Activated CD4-positive, CD25-positive, alpha-beta regulatory T cell treated with anti-CD3 and anti-CD28 coated beads, Interleukin-2, amount 50 U/mL, for 24 hours (primary cell): ENCODE results near the gene LRP1B.

ENCODE experiments used
- ATAC-seq, 2 donors: fragments of 150-1000 bp; cut with Tn5 transposase; one replicate each; pipeline ENCODE4 v1.10.0; 2021; ENCODE audit warnings: mild to moderate bottlenecking in 1 of 2, moderate library complexity in 1 of 2

LRP1B gene

DNA sequence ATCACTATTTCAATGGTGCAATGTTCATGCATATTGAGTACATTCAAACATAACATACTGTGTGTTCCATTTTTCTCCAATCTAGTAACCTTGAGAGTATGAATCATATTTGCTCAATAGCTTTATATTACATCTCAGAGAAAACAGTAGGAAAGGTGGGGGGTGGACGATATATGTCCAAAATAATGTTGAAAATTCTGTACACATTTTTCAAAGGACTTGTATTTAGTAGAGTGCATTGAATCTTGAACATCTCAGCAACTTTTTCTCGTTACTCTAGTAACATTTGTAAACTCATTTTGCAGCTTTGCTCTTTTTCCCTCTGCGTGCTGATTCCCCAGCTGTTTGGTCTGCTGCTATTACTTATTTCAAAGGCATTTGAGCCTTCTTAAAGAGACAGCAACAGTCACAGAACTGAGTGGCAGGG is 1487.0 kb downstream of the LRP1B start:
- no peak for ATAC-seq

- no peak for ATAC-seq
Observed at GRCh38 chr2:140641163-140641562, 1489.7 kb downstream of the LRP1B start.

GRCh38 chr2:140639628-140640027 is 1491.2 kb downstream of the LRP1B start:
- ATAC-seq: no peak

GRCh38 chr2:140630557-140630956 is 1500.3 kb downstream of the LRP1B start:
- ATAC-seq: no peak

DNA sequence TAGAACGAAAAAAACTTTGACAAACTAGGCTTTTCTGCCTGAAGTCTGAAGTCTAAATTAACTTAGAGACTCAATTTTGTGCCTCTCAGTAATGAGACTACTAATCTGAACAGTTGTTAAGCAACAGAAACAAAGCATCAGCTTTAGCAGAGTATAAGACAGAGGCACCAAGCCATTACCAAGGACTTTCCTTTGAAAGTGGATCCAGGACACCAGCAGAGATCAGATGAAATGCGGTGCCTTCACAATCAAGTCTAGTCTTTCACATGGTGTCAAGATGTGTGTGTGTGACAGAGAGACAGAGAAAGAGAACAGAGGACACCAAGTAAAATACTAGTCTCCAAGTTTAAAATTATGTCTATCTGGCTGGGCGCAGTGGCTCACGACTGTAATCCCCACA is 1502.9 kb downstream of the LRP1B start:
- ATAC-seq: no peak

GRCh38 chr2:140627136-140627535 is 1503.7 kb downstream of the LRP1B start:
- ATAC-seq: no peak

- no peak for ATAC-seq
Observed at GRCh38 chr2:140624200-140624599, 1506.6 kb downstream of the LRP1B start.

DNA sequence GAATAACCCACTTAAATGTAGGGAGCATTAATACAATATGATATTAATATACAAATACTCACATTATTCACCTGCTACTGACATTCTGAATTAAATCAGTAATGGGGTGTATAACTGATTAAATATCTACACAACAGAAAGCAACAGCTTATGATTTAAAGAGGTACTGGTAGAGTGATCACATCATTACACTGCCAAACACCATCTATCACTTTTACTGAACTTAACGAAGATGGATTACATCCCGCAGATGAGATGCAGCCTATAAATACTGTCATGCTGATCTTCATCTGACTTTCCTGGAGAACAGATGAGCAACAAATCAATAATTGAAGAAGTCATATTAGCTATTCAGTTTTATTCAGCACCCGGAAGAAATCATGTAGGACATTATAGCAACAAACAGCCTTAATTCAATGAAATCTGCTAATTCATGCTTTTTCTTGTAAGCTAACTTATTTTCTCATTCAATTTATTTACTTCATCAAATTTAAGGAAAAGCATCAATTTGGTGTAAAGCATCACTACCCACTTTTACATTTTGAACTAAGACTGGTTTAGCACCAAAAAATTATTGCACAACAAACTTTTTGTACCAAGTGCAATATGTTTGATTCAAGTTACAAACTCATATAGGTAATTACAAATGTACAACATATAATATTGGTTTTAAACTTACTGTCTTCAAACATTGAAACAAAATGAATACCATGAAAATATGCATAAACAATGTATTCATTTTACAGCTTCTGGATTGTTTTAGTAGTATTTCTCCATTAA is 1509.0 kb downstream of the LRP1B start:
- ATAC-seq: no peak

DNA sequence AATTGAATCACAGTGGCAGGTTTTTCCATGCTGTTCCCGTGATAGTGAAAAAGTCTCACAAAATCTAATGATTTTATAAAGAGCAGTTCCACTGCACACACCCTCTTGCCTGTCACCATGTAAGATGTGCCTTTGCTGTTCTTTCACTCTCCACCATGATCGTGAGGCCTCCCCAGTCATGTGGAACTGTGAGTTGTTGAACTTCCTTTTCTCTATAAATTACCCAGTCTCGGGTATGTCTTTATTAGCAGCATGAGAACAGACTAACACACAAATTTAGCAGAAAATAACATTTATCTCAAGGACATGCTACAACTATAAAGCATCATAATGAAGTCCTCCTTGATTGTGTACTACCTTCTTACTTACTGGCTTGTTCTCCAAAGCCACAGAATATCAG is 1526.0 kb downstream of the LRP1B start:
- ATAC-seq: no peak

- no peak for ATAC-seq
Observed at GRCh38 chr2:140604096-140604495, 1526.7 kb downstream of the LRP1B start.

DNA sequence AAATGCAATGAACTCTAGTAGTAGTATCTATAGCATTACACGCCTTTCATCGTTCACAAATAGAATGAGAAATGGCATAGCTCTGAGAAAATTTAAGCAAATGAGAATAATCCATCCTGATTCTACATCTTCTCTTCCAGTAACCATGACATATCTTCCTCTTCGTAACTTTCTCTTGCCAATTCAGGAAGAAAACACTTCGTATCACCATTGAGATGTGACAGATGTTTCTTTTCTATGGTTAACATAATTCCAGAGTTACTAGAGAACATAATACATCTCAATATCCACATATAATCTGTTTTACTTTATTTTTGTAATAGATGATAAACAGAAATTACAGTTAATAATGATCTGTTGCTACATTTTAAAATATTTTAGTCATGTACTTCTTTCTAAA is 1527.4 kb downstream of the LRP1B start:
- ATAC-seq: no peak

- no peak for ATAC-seq
Observed at GRCh38 chr2:140601801-140602200, 1529.0 kb downstream of the LRP1B start.

DNA sequence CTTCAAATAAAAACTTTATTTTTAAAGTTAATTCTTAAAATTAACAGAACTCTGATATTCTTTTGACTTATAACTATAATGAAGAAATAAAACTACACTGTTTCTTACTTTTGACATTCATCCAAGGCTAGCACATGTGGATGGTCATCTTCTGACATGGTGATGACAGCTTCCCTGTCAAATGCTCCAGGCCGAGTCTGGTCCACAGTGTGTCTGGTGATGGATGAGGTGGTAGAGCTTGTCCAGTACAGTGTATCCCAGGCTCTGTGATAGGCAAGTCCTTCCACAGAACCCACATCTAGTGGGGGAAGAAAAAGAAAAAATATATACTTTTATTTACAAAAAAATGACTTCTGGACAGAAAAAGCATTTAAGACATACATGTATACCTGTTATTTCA is 1529.5 kb downstream of the LRP1B start:
- ATAC-seq: no peak

GRCh38 chr2:140600116-140600515 is 1530.7 kb downstream of the LRP1B start:
- ATAC-seq: no peak

DNA sequence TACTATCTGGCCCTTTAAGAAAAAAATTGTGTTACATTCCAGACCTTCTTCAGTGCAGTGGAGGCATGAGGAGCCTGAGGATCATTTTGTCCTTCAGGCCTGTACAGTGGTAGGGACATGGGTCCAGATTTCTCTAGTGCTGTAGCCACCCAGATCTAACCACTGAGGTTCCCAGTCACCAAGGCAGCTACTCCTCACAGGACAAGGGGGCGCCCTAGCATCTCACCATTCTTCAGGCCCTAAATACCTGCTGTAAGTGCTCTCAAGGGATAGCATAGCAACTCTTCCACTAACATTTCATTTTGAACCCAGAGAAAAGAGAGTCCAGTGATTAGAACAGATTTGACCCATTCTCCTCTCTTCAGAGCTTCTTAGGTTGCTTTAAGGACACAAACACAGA is 1533.0 kb downstream of the LRP1B start:
- no peak for ATAC-seq

DNA sequence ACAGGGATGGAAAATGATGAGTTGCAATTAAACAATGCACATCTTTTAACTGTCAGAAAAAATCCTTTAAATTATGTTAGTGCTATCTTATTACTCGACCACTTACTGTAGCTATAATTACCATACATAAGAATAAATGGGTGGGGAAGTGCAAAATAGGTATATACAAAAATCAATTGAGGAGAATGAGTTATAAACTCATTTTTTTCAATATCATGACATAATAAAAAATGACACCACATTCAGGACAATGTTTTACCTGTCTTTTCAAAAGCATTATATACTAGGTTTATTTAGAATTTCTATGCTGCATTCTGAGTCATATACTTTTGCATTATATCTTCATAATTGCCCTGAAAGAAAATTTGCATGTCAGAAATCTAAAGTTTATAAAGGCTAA is 1533.6 kb downstream of the LRP1B start:
- no peak for ATAC-seq

DNA sequence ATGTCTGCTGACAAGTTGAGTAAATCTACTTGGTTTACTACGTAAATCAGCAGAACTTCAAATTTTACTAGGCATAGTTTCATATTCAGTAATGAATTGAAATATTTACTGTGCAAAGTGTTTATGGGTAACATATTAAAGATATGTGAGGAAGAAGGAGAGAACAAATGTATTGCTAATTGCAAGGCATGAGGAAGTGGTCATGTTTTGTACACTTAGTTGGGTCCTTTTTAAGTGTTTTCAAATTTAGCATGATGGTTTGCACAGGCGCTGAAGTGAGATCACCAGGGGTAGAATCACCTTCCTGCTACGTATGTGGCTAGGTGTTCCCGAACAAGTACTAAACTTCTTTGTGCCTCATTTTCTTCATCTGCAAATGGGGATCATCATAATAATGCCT is 1534.4 kb downstream of the LRP1B start:
- no peak for ATAC-seq

DNA sequence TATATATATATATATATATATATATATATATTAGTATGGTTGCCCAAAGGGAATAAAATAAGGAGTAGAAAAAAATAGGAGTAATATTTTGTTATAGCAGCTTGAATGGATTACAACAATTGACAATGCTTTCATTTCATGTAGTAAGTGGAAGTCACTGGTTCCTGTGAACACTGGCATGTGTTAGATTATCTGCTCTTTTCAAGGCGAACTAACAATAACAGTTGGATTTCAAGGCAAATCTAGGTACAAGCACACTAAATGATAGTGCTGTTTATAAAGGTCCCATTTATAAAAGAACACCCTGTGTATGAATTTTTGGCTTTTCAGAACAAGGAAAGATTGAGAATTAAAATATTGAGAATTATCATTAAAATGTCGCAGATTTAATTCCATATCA is 1535.7 kb downstream of the LRP1B start:
- ATAC-seq: no peak

- ATAC-seq: no peak
Observed at GRCh38 chr2:140593132-140593531, 1537.7 kb downstream of the LRP1B start.

DNA sequence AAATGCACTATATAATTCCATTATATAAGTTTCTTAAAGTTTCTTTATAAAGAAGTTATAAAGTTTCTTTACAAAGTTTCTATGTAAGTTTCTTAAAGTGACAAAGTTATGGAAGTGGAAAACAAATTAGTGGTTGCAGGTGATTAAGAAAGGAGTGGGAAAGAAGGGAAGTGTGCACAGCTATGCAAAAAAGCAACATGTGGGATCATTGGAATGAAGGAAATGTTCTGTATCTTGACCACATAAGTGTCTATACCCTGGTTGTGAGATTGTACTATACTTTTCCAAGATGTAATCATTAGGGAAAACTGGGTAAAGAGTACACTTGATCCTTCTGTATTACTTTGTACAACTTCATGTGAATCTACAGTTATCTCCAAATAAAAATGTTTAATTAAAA is 1541.1 kb downstream of the LRP1B start:
- ATAC-seq: no peak

DNA sequence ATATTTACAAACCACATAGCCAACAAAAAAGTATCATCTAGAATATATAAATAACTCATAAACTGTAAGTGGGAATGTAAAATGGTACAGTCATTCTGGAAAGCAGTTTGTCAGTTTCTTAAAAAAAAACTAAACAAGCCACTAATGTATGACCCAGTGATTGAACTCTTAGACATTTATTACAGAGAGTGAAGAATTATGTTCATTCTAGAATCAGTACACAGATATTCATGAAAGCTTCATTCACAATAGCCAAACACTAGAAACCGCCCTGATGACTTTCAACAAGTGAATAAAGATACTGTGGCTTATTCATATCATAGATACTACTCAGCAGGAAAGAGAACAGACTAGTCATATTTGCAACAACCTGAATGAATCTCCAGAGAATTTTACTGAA is 1541.5 kb downstream of the LRP1B start:
- ATAC-seq: no peak

- no peak for ATAC-seq
Observed at GRCh38 chr2:140586379-140586778, 1544.4 kb downstream of the LRP1B start.

DNA sequence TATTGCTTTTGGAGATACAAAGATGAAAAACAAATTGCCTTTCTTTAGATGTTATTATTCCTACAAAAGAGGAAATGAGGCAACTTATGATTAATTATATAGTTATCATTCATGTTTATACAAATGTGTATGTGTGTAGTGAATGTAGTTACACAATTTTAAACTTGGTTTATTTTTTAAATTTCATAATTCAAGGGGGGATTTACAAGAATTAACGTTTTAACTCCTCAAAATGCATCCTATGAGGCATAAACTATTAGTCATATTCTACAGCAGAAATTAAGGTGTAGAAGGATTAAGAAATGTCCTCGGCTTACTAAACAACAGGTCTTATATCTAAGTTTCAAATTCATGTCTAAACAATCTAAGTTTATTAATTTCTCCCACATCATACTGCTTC is 1545.8 kb downstream of the LRP1B start:
- no peak for ATAC-seq

GRCh38 chr2:140584471-140584870 is 1546.3 kb downstream of the LRP1B start:
- no peak for ATAC-seq

DNA sequence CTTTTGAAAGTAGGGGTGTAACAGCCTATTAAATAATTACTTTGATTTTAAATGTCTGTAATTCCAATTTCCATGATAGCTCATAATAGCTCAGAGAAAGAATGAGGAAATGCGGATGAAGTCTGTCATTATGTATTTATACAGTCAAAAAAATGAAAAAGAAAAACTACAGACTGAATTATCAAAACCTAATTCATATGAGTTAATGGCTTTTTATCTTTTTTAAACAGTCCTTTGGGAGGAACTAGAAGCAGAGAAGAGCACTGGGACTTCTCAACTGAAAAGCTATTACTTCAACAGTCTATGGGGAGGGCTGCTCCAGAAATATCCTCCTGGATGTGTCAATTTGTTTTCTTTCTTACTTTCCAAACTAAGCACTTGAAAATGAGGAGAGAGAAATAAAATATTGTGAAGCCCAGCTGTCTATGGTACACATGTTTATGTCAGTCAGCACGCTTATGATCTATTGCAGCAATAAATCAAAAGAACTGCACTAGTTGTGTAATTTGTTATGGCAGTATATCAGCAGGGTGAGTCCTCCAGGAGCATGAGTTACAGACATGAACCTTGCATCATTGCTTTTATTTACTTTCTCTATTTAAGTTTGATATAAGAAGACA is 1550.2 kb downstream of the LRP1B start:
- no peak for ATAC-seq
